PC-3 (cell line): ENCODE measurements around the gene UQCC5.

Experiments
- CTCF ChIP-seq: fragments of 300-600 bp; sonication (generic); conservative IDR thresholded peaks from 2 replicates; pipeline ENCODE4 v1.5.1; 2017; ENCODE audit warnings: antibody characterized with exemption, low read depth, mild to moderate bottlenecking, low read length
- EZH2 ChIP-seq: fragments of 300-600 bp; sonication (generic); IDR thresholded peaks from one replicate; pipeline ENCODE4 v1.6.1; 2017; ENCODE audit warnings: antibody characterized with exemption, mild to moderate bottlenecking, low read length; ENCODE audit not compliant: unreplicated experiment
- EZH2phosphoT487 ChIP-seq: fragments of 300-600 bp; sonication (generic); IDR thresholded peaks from 2 replicates; pipeline ENCODE4 v1.6.1; 2018; ENCODE audit warnings: mild to moderate bottlenecking, antibody characterized with exemption, low read length, borderline replicate concordance

- TF ChIP-seq CTCF (no peak), EZH2phosphoT487 (no peak), EZH2 (no peak)
Measured at GRCh38 chr3:52524258-52524751, 12.1 kb upstream of the UQCC5 start.
